ENCODE data around the gene SLC31A2.
"Not testable (repeated sequence)": the region's sequence is repeated elsewhere in the genome, so short reads cannot be mapped to it uniquely, and the experiment has no call there.

Gene SLC31A2

DNA sequence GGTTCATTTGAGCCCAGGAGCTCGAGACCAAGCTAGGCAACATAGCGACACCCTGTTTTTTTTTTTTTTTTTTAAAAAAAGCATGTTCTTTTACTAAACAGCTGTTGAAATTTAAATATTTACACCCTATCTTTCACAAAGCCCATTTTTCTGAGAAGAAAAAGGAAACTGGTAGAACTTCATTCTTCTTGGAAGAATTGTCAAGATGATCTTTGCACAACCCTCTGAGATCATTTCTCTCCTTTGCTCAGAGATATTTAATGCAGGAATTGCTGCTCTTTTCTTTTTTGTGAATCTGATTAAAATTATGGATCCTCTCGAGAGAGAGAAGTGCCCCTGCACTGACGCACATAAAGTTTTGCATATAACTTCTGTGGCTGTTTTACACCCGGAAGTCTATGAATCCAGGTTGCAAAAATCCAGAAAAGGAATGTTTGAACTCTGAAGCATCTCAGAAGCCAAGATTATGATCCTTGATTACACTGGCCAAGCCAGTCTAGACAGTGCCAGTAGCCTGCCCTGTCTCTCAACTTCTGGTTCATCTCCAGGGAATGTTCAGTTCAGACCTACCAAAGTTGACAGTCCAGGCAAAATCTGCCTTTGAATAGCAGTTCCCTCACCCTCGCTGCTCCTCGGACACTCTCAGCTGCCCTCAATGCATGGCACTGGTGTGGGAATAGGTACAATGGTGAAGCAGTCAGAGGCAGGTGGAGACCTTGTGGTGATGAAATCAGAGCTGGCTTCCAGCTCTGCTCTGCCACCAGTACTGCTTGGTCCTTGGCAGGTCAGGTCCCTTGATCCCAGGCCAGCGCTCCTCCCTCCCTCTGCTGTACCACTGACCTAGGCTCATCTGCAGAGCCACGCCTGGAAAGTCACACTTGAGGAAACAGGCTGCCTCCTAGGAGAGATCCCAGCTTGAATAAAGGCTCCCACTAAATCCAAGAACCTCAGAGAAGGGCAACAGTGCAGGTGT is 13.3 kb upstream of the SLC31A2 start:
- Histone ChIP-seq H3K27me3 (ENCODE audit: low read depth, low read length) (0 out of 2 replicates have a peak, but pooled peaks cover 6% of the 10 kb centered on the region), H3K36me3 (replicated peaks; ENCODE audit: low read depth, low read length) (no peaks in the 10 kb centered on the region), H3K9me3 (ENCODE audit: insufficient read depth, low read length) (no peaks in the 10 kb centered on the region), H4K20me1 (ENCODE audit: insufficient read depth, low read length) (no peaks in the 10 kb centered on the region), H3K27ac (ENCODE audit: low read length) (no peak overlapping the region), H3K4me3 (ENCODE audit: low read length) (no peak overlapping the region), H3K4me2 (ENCODE audit: low read length) (no peak overlapping the region; the same call in 1 of the 2 replicates), H3K4me1 (ENCODE audit: low read length) (no peaks in the 10 kb centered on the region), H2AFZ (ENCODE audit: low read depth, low read length) (no peak overlapping the region), H3K9ac (ENCODE audit: low read length) (no peak overlapping the region), H3K79me2 (ENCODE audit: low read length) (no peaks in the 10 kb centered on the region)
- TF ChIP-seq, protein P1, sequence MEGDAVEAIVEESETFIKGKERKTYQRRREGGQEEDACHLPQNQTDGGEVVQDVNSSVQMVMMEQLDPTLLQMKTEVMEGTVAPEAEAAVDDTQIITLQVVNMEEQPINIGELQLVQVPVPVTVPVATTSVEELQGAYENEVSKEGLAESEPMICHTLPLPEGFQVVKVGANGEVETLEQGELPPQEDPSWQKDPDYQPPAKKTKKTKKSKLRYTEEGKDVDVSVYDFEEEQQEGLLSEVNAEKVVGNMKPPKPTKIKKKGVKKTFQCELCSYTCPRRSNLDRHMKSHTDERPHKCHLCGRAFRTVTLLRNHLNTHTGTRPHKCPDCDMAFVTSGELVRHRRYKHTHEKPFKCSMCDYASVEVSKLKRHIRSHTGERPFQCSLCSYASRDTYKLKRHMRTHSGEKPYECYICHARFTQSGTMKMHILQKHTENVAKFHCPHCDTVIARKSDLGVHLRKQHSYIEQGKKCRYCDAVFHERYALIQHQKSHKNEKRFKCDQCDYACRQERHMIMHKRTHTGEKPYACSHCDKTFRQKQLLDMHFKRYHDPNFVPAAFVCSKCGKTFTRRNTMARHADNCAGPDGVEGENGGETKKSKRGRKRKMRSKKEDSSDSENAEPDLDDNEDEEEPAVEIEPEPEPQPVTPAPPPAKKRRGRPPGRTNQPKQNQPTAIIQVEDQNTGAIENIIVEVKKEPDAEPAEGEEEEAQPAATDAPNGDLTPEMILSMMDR (IDR thresholded peaks at IDR 0.05; ENCODE audit: low read depth, low read length): no peak
- no peak for TF ChIP-seq EZH2phosphoT487 (IDR thresholded peaks at IDR 0.05; ENCODE audit: low read depth)

DNA sequence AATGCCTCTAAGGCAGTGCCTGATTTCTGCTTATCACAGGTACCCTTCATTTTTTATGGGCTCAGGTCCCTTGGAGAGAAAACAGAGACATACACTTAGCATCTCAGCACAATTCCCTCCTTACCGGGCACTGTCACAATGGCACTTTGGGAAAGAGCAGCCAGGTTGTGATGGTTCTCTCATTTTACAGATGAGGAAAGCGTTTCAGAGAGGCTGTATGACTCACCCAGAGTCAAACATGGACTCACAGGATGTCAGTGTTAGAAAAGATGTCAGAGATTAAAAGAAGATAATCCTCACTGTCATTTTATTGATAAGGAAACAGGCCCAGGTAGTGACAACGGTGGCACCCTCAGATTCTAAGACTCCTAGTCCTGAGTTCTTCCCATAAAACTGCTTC is 12.0 kb upstream of the SLC31A2 start:
- H3K9me3 ChIP-seq (ENCODE audit: insufficient read depth, low read length): no peaks in the 10 kb centered on the region
- H4K20me1 ChIP-seq (ENCODE audit: insufficient read depth, low read length): no peaks in the 10 kb centered on the region
- H3K27ac ChIP-seq (ENCODE audit: low read length): no peak overlapping the region
- H3K36me3 ChIP-seq (replicated peaks; ENCODE audit: low read depth, low read length): no peaks in the 10 kb centered on the region
- H3K4me1 ChIP-seq (ENCODE audit: low read length): no peaks in the 10 kb centered on the region
- H3K27me3 ChIP-seq (ENCODE audit: low read depth, low read length): peaks cover 17% of the 10 kb centered on the region; the same call in 1 of the 2 replicates
- no peak overlapping the region for H3K4me2 ChIP-seq (ENCODE audit: low read length)
- no peaks in the 10 kb centered on the region for H3K79me2 ChIP-seq (ENCODE audit: low read length)
- TF ChIP-seq, protein P1 (IDR thresholded peaks at IDR 0.05; ENCODE audit: low read depth, low read length): no peak
- TF ChIP-seq EZH2phosphoT487 (IDR thresholded peaks at IDR 0.05; ENCODE audit: low read depth): no peak
- H2AFZ ChIP-seq (ENCODE audit: low read depth, low read length): no peak overlapping the region
- no peak overlapping the region for H3K4me3 ChIP-seq (ENCODE audit: low read length)
- H3K9ac ChIP-seq (ENCODE audit: low read length): no peak overlapping the region

DNA sequence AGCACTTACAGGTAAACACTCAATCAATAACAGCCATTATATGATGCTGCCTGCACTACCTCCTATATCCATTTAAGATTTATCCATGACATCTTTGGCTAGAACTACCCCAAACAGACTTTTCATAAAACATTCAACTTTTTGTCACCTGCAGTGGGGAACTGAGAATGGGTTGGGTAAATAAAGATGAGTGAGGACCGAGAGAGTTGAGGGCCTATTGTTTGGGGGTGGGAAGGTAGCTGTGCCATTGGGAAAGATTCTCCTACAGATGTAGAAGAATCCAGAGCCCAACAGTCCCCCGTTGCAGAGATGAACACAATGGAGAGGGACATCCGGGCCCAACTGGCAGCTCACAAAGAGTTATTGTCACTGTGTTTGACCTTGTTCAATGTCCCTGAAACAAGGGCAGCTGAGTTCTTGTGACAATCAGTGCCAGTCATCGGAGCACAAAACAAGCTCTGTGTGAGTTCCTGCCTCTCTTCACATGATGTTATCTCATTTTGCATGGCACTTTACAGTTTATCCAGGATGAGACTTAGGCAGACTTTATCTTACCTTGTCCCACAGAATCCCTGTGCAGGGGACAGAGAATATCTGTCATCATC is 11.5 kb upstream of the SLC31A2 start:
- no peak overlapping the region for H3K4me3 ChIP-seq (ENCODE audit: low read length)
- peaks cover 19% of the 10 kb centered on the region; the same call in 1 of the 2 replicates for H3K27me3 ChIP-seq (ENCODE audit: low read depth, low read length)
- no peaks in the 10 kb centered on the region for H3K9me3 ChIP-seq (ENCODE audit: insufficient read depth, low read length)
- no peak overlapping the region for H3K27ac ChIP-seq (ENCODE audit: low read length)
- TF ChIP-seq, protein P1 (IDR thresholded peaks at IDR 0.05; ENCODE audit: low read depth, low read length): no peak
- no peak for TF ChIP-seq EZH2phosphoT487 (IDR thresholded peaks at IDR 0.05; ENCODE audit: low read depth)
- H2AFZ ChIP-seq (ENCODE audit: low read depth, low read length): no peak overlapping the region
- no peak overlapping the region for H3K9ac ChIP-seq (ENCODE audit: low read length)
- no peaks in the 10 kb centered on the region for H4K20me1 ChIP-seq (ENCODE audit: insufficient read depth, low read length)
- H3K4me2 ChIP-seq (ENCODE audit: low read length): no peak overlapping the region
- H3K36me3 ChIP-seq (replicated peaks; ENCODE audit: low read depth, low read length): no peaks in the 10 kb centered on the region
- no peaks in the 10 kb centered on the region for H3K4me1 ChIP-seq (ENCODE audit: low read length)
- H3K79me2 ChIP-seq (ENCODE audit: low read length): no peaks in the 10 kb centered on the region

DNA sequence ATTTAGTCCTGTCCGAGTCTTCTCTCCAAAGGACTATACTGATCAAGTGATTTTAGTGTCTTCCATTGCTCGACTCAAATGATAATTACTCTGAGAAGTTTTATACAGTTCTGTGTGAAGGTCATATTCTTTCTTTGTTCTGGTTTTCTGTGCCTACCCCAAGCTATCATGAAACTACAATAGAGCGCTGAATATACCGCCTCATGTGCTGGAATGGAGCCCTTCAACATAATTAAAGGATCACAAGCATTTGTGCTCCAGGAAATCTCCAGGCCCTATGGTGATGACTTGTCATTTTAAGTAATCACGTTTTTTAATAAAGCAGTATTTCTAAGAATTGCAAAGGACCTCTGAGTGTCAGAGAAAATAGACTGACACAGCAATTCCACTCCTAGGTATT is 10.9 kb upstream of the SLC31A2 start:
- no peaks in the 10 kb centered on the region for H3K79me2 ChIP-seq (ENCODE audit: low read length)
- H3K9ac ChIP-seq (ENCODE audit: low read length): no peak overlapping the region
- H3K4me1 ChIP-seq (ENCODE audit: low read length): no peaks in the 10 kb centered on the region
- no peak overlapping the region for H2AFZ ChIP-seq (ENCODE audit: low read depth, low read length)
- H4K20me1 ChIP-seq (ENCODE audit: insufficient read depth, low read length): no peaks in the 10 kb centered on the region
- H3K27ac ChIP-seq (ENCODE audit: low read length): no peak overlapping the region
- no peaks in the 10 kb centered on the region for H3K36me3 ChIP-seq (replicated peaks; ENCODE audit: low read depth, low read length)
- peaks cover 24% of the 10 kb centered on the region for H3K27me3 ChIP-seq (ENCODE audit: low read depth, low read length)
- no peak overlapping the region for H3K4me3 ChIP-seq (ENCODE audit: low read length)
- no peaks in the 10 kb centered on the region for H3K9me3 ChIP-seq (ENCODE audit: insufficient read depth, low read length)
- TF ChIP-seq, protein P1 (IDR thresholded peaks at IDR 0.05; ENCODE audit: low read depth, low read length): no peak
- no peak for TF ChIP-seq EZH2phosphoT487 (IDR thresholded peaks at IDR 0.05; ENCODE audit: low read depth)
- H3K4me2 ChIP-seq (ENCODE audit: low read length): no peak overlapping the region

DNA sequence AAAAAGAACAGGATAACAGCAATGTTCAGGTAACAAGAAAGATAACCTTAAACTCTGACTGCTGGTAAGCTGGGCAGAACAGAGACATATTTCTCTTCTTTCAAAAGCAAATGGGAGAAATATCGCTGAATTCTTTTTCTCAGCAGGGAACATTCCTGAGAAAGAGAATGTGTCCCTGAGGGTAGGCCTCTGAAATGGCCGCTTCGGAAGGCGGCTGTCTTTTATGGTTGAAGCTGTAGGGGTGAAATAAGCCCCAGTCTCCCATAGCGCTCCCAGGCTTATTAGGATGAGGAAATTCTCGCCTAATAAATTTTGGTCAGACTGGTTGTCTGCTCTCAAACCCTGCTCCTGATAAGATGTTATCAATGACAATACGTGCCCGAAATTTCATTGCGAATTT is 9.9 kb upstream of the SLC31A2 start:
- H3K27me3 ChIP-seq (ENCODE audit: low read depth, low read length): peaks cover 33% of the 10 kb centered on the region
- not testable (repeated sequence) for H4K20me1 ChIP-seq (ENCODE audit: insufficient read depth, low read length); H3K4me3 ChIP-seq (ENCODE audit: low read length); H3K4me1 ChIP-seq (ENCODE audit: low read length); H3K27ac ChIP-seq (ENCODE audit: low read length); H3K9me3 ChIP-seq (ENCODE audit: insufficient read depth, low read length); H3K36me3 ChIP-seq (replicated peaks; ENCODE audit: low read depth, low read length); H3K79me2 ChIP-seq (ENCODE audit: low read length); H3K9ac ChIP-seq (ENCODE audit: low read length); H3K4me2 ChIP-seq (ENCODE audit: low read length); H2AFZ ChIP-seq (ENCODE audit: low read depth, low read length)
